NCI-H1092 treated with DMSO at 0.1 percent for 48 hours (cell line): ENCODE data around the gene SMAD3.

Experiments used
- DNase-seq: peaks from one replicate; lab custom pipeline; 2025; lab: John Stamatoyannopoulos, UW

Gene SMAD3

GRCh38 chr15:67127965-67128364 is 62.6 kb downstream of the SMAD3 start:
- DNase-seq = no peak

GRCh38 chr15:67130166-67130565 is 64.8 kb downstream of the SMAD3 start:
- DNase-seq = no peak

- no peak for DNase-seq
These were observed 65.5 kb downstream of the SMAD3 start for GRCh38 chr15:67130673-67131601.

- DNase-seq = no peak
These were observed 66.9 kb downstream of the SMAD3 start for GRCh38 chr15:67132276-67132675.

- no peak for DNase-seq
These were observed 67.6 kb downstream of the SMAD3 start for GRCh38 chr15:67133026-67133425.

- no peak for DNase-seq
These were observed 68.3 kb downstream of the SMAD3 start for GRCh38 chr15:67133738-67134066.

GRCh38 chr15:67134067-67134838 is 68.9 kb downstream of the SMAD3 start:
- no peak for DNase-seq

- no peak for DNase-seq
These were observed 69.6 kb downstream of the SMAD3 start for GRCh38 chr15:67134871-67135492.

GRCh38 chr15:67135494-67135893 is 70.1 kb downstream of the SMAD3 start:
- DNase-seq = no peak

GRCh38 chr15:67136802-67137201 is 71.4 kb downstream of the SMAD3 start:
- DNase-seq = no peak

- no peak for DNase-seq
These were observed 71.9 kb downstream of the SMAD3 start for GRCh38 chr15:67137319-67137718.

- no peak for DNase-seq
These were observed 72.8 kb downstream of the SMAD3 start for GRCh38 chr15:67137951-67138848.

GRCh38 chr15:67138891-67139855 is 73.8 kb downstream of the SMAD3 start:
- peak; percentile 32 for DNase-seq

- no peak for DNase-seq
These were observed 74.9 kb downstream of the SMAD3 start for GRCh38 chr15:67140078-67140833.

GRCh38 chr15:67142092-67142766 is 76.8 kb downstream of the SMAD3 start:
- no peak for DNase-seq

GRCh38 chr15:67142767-67143100 is 77.3 kb downstream of the SMAD3 start:
- no peak for DNase-seq

GRCh38 chr15:67143646-67144045 is 78.2 kb downstream of the SMAD3 start:
- DNase-seq = no peak

- no peak for DNase-seq
These were observed 79.4 kb downstream of the SMAD3 start for GRCh38 chr15:67144609-67145311.

- no peak for DNase-seq
These were observed 79.9 kb downstream of the SMAD3 start for GRCh38 chr15:67145312-67145610.
